Loucy (cell line): Measurements from ENCODE around the gene MYO10.

Source experiments
- H2AFZ ChIP-seq: fragments of 200-600 bp; sonication (generic); 2 replicates; pipeline ENCODE4 v1.6.0; 2016; ENCODE audit warnings: antibody characterized with exemption, mild to moderate bottlenecking, low read length, moderate library complexity
- H3F3A ChIP-seq: fragments of 200-600 bp; 2 replicates; pipeline ENCODE4 v1.6.0; 2016; ENCODE audit warnings: antibody characterized with exemption, low read depth, mild to moderate bottlenecking
- H3K27me3 ChIP-seq: fragments of 200-600 bp; sonication (generic); 2 replicates; pipeline ENCODE4 v1.6.1; 2014; ENCODE audit warnings: low read length, mild to moderate bottlenecking; ENCODE audit not compliant: insufficient read depth, poor library complexity, severe bottlenecking
- H3K36me3 ChIP-seq: fragments of 200-600 bp; sonication (generic); 2 replicates; pipeline ENCODE4 v1.6.1; 2016; ENCODE audit warnings: low read length; ENCODE audit not compliant: insufficient read depth
- H3K4me1 ChIP-seq: fragments of 200-600 bp; sonication (generic); 2 replicates; pipeline ENCODE4 v1.5.1; 2014; ENCODE audit warnings: low read length, mild to moderate bottlenecking; ENCODE audit not compliant: insufficient read depth, poor library complexity, severe bottlenecking
- H3K4me2 ChIP-seq: fragments of 200-600 bp; sonication (generic); 2 replicates; pipeline ENCODE4 v1.6.0; 2014; ENCODE audit warnings: antibody characterized with exemption, low read length, low read depth, mild to moderate bottlenecking; ENCODE audit not compliant: poor library complexity, severe bottlenecking
- H3K4me3 ChIP-seq: fragments of 200-600 bp; sonication (generic); 2 replicates; pipeline ENCODE4 v1.5.1; 2014; ENCODE audit warnings: low read length, mild to moderate bottlenecking, mixed read lengths; ENCODE audit not compliant: poor library complexity, severe bottlenecking
- H3K79me2 ChIP-seq: fragments of 200-600 bp; sonication (generic); 2 replicates; pipeline ENCODE4 v1.6.1; 2014; ENCODE audit warnings: low read length; ENCODE audit not compliant: insufficient read depth
- H3K9ac ChIP-seq: fragments of 200-600 bp; sonication (generic); 2 replicates; pipeline ENCODE4 v1.6.0; 2014; ENCODE audit warnings: mild to moderate bottlenecking, low read depth, low read length, moderate library complexity; ENCODE audit not compliant: poor library complexity, severe bottlenecking
- H3K9me2 ChIP-seq: fragments of 200-600 bp; sonication (generic); replicated peaks from 2 replicates; pipeline ENCODE4 v1.6.1; 2016; ENCODE audit warnings: low read depth, low read length, mixed read lengths
- H3K9me3 ChIP-seq: fragments of 200-600 bp; sonication (generic); 2 replicates; pipeline ENCODE4 v1.6.1; 2014; ENCODE audit warnings: mild to moderate bottlenecking, antibody characterized with exemption, low read length, low read depth; ENCODE audit not compliant: insufficient read depth
- H4K20me1 ChIP-seq: fragments of 200-600 bp; sonication (generic); 2 replicates; pipeline ENCODE4 v1.6.0; 2014; ENCODE audit warnings: antibody characterized with exemption, low read length, mild to moderate bottlenecking; ENCODE audit not compliant: insufficient read depth, poor library complexity, severe bottlenecking
- CTCF ChIP-seq: fragments of 200-600 bp; sonication (generic); conservative IDR thresholded peaks from 2 replicates; pipeline ENCODE4 v1.5.1; 2014; ENCODE audit warnings: mild to moderate bottlenecking, antibody characterized with exemption, low read length
- EZH2phosphoT487 ChIP-seq: fragments of 200-600 bp; IDR thresholded peaks from 2 replicates; pipeline ENCODE4 v1.6.1; 2018; ENCODE audit warnings: antibody characterized with exemption, mild to moderate bottlenecking, moderate library complexity, borderline replicate concordance

Gene MYO10

GRCh38 chr5:16704945-16705344 lies 231.1 kb downstream of the MYO10 start:
- Histone ChIP-seq H4K20me1 (no peaks in the 10 kb centered on the region), H3K9ac (no peak overlapping the region), H3F3A (no peaks in the 10 kb centered on the region), H3K36me3 (no peaks in the 10 kb centered on the region), H3K4me1 (no peaks in the 10 kb centered on the region), H3K4me3 (no peak overlapping the region), H2AFZ (no peak overlapping the region), H3K79me2 (no peaks in the 10 kb centered on the region), H3K27me3 (no peaks in the 10 kb centered on the region), H3K4me2 (no peak overlapping the region), H3K9me3 (no peaks in the 10 kb centered on the region), H3K9me2 (no peaks in the 10 kb centered on the region)
- TF ChIP-seq CTCF, result no peak
- no peak for TF ChIP-seq EZH2phosphoT487

- no peaks in the 10 kb centered on the region for H3K9me3 ChIP-seq
- H3K9ac ChIP-seq, result no peak overlapping the region
- H3K79me2 ChIP-seq, result no peaks in the 10 kb centered on the region
- no peaks in the 10 kb centered on the region for H3K27me3 ChIP-seq
- H2AFZ ChIP-seq, result no peak overlapping the region
- no peaks in the 10 kb centered on the region for H3F3A ChIP-seq
- H3K9me2 ChIP-seq, result no peaks in the 10 kb centered on the region
- no peak overlapping the region for H3K4me2 ChIP-seq
- H3K36me3 ChIP-seq, result no peaks in the 10 kb centered on the region
- TF ChIP-seq CTCF (no peak), EZH2phosphoT487 (no peak)
- no peaks in the 10 kb centered on the region for H4K20me1 ChIP-seq
- no peaks in the 10 kb centered on the region for H3K4me1 ChIP-seq
- no peak overlapping the region for H3K4me3 ChIP-seq
These were observed 233.1 kb downstream of the MYO10 start for GRCh38 chr5:16702964-16703363.

GRCh38 chr5:16701134-16702099 lies 234.7 kb downstream of the MYO10 start:
- no peaks in the 10 kb centered on the region for H3K79me2 ChIP-seq
- TF ChIP-seq EZH2phosphoT487 (no peak), CTCF (no peak)
- H2AFZ ChIP-seq, result no peak overlapping the region
- no peaks in the 10 kb centered on the region for H3F3A ChIP-seq
- H3K9ac ChIP-seq, result no peak overlapping the region
- H3K4me2 ChIP-seq, result no peak overlapping the region
- H3K4me3 ChIP-seq, result no peak overlapping the region
- no peaks in the 10 kb centered on the region for H3K9me2 ChIP-seq
- H3K27me3 ChIP-seq, result no peaks in the 10 kb centered on the region
- no peaks in the 10 kb centered on the region for H3K9me3 ChIP-seq
- H3K4me1 ChIP-seq, result no peaks in the 10 kb centered on the region
- H4K20me1 ChIP-seq, result no peaks in the 10 kb centered on the region
- H3K36me3 ChIP-seq, result no peaks in the 10 kb centered on the region
